HG03064 (cell line): Measurements from ENCODE around the gene JPH3.
"Not testable (repeated sequence)": the region's sequence is repeated elsewhere in the genome, so short reads cannot be mapped to it uniquely, and the experiment has no call there.

Source experiments
- ATAC-seq: cut with Tn5 transposase; IDR thresholded peaks from one replicate; pipeline ENCODE4 v1.9.1; 2021; ENCODE audit warnings: low read depth; ENCODE audit not compliant: unreplicated experiment

The JPH3 gene

DNA sequence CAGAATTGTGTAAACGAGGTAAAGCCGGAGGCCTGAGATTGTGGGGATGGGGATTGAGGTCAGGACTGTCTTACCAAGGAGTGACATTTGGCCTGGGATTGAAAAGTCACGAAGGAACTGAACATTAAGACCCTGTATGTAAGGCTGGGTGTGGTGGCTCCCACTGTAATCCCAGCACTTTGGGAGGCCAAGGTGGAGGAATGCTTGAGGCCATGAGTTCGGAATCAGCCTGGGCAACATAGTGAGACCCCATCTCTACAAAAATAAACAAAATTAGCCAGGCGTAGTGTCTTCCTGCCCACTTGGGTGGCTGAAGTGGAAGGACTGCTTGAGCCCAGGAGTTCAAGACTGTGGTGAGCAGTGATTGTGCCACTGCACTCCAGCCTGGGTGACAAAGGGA, 75.5 kb downstream of the JPH3 start:
- ATAC-seq = no peak

DNA sequence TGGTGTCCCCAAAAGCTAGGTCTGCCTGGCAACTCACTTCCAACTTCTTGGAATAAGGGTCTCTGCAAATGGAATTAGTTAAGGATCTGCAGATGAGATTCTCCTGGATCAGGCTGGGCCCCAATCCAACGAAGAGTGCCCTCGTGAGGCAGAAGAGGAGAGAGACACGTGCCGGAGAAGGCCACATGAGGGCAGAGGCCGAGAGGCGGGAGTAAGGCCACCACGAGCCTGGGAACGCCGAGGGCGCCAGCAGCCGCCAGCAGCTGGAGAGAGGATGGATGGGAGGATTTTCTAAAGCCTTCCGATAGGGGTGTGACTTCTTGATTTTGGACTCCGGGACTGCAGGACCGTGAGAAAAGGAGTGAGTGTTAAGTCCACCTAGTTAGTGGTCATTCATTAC, 76.3 kb downstream of the JPH3 start:
- ATAC-seq = no peak

GRCh38 chr16:87679593-87680271, 77.4 kb downstream of the JPH3 start:
- no peak for ATAC-seq

DNA sequence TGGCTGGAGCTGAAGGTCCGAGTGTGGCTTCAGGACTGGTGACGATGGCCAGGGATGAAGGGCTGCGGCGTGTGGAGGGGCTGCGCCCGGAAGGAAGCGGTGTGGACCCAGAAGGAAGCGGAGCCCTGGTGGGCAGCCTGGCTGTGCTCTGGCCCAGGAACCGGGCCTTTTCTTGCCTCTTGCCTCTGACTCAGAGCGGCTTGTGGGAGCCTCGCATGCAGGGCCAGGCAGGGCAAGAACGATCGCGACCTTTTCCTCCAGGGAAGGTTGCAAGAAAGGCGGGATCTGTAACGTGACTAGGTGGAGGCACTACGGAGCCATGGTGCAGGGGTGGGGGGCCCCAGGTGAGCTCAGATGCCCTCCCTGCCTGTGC, 78.0 kb downstream of the JPH3 start:
- no peak for ATAC-seq

DNA sequence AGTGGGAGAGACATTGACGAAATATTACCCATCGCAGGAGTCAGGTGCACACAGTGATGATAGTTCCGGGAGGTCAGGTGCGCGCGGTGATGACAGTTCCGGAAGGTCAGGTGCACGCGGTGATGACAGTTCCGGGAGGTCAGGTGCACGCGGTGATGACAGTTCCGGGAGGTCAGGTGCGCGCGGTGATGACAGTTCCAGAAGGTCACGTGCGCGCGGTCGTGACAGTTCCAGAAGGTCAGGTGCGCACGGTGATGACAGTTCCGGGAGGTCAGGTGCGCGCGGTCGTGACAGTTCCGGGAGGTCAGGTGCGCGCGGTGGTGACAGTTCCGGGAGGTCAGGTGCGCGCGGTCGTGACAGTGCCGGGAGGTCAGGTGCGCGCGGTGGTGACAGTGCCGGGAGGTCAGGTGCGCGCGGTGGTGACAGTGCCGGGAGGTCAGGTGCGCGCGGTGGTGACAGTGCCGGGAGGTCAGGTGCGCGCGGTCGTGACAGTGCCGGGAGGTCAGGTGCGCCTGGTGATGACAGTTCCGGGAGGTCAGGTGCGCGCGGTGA, 78.8 kb downstream of the JPH3 start:
- ATAC-seq = not testable (repeated sequence)

- no peak for ATAC-seq
Observed at GRCh38 chr16:87681981-87682570, 79.8 kb downstream of the JPH3 start.

DNA sequence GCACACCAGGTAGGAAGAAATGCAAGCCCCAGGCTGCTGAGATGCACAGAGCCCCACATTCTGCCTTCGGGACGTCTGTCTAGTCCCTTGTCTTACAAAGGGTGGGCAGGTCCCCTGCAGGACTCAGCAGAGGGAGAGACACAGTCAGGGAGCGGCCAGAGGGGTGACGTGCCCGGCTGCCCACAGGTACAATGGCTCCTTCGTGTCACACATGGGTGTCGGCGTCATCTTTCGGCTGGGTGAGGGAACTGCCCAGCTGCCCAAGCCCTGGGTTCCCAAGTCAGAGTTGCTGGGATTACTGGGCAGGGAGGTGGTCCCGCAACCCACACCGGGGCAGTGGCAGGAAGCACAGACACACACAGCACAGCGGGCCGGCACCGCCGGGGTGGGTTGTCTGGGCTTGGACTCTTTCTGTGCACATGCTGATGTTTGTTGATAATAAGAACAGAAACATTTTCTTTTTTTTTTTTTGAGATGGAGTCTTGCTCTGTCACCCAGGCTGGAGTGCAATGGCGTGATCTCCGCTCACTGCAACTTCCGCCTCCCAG, 80.6 kb downstream of the JPH3 start:
- no peak for ATAC-seq

DNA sequence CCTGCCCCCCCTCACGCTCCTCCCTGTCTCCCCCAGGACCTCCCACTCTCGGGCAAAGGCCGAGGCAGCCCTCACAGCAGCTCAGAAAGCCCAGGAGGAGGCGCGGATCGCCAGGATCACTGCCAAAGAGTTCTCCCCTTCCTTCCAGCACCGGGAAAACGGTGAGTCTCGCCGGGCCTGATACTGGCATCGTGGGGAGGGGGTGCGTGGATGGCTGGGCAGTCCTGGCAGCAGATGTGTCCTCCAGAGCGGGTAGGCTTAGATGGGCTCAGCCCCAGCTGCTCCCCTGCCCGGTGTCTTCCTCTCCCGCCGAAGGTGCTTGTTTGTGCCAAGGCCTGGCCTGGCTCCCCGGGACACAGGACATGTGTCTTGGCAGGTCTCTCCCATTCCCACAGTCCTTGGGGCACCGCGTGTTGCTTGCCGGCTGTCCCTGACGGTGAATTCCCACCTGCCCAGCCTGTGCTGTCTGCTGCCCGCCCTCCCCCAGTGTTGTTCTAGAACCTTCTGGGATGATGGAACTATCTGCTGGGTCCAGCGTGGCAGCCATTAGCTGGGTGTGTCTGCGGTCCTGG, 81.9 kb downstream of the JPH3 start:
- no peak for ATAC-seq

- ATAC-seq = no peak
Observed at GRCh38 chr16:87684711-87685404, 82.5 kb downstream of the JPH3 start.

DNA sequence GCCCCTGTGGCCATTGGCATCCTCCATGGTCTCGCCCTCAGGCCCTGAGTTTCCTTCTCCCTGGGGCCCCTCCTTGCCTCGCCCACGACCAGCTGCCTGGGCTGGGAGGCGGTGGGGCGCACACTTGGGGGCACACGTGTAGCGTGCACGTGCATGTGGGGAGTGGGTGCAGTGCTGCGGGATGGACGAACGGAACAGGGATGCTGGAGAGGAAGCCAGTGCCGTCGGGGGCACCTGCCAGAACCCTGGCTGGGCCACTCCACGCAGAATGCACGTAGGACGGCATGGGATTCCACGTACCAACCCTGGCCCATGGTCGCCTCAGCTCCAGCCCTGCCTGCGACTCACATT, 83.1 kb downstream of the JPH3 start:
- ATAC-seq = no peak

DNA sequence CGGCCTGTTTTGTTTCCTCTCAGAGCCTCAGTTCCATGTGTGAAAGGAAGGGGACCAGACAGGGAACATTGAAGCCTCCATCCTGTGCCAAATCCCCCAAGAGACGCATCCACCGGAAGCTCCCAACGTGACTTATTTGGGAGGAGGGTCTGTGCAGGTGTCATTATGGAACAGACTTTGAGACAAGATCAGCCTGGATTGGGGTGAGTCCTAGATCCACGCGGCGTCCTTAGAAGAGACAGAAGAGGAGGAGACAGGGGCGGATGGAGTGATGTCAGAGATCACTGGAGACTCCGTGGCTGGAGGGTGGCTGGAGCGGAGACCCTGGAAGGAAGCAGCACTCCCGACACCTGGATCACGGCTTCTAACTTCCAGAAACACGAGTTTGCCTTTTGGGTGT, 83.5 kb downstream of the JPH3 start:
- ATAC-seq = no peak

DNA sequence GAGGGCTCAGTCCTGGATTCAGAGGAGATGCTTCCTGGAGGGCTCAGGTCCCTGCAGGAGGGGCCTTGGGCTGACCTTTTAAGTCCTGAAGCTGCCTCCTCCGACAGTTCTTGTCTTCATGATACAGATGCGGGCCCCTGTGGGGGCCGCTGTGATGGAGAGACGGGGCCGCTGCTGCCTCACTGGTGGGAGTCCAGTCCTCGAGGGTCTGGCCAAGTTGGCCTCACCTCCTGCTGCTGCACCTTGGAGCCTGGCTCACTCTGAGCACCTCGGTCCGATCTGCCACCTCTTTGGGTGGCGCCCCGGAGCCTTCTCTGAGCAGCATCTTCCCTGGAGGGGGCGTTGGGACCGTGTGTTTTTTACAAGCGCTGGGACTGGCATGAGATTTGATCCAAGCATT, 84.4 kb downstream of the JPH3 start:
- ATAC-seq = no peak

DNA sequence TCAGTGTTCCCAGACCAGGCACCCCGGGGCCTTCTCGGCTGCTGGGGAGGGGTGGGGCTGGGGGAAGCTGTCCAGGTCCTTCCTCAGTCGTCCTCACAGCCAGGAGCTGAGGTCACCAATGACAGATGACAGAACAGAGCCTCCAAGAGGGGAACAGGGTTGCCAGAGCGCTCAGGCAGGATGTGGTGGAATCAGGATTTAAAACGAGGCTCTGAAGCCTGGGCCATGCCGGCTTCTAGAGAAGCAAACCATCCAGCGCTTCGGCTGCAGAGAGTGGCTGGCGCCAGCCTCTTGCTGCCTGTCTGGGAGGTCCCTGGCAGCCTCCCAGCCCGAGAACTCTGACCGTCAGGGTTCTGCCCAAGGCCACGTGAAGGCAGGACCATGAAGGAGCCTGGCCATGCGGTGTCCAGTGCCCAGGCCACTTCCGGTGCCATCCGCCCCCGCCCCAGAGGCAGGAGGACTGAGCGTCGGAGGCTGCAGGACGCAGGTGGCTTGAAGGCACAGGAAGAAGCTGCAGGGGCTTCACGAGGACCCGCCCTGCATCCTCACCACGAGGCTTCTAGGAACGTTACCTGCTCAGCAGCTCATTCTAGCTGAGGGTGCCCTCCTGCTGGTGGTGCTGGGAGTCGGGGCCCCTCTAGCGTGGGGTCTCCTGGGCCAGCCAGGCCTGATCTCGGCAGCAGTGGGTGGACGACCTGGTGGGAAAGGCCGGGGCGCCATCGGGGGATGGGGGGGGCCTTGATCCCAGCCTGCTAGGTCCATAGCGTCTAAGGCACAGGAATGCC, 85.0 kb downstream of the JPH3 start:
- no peak for ATAC-seq

- no peak for ATAC-seq
Observed at GRCh38 chr16:87687998-87688529, 85.8 kb downstream of the JPH3 start.

- ATAC-seq = no peak
Observed at GRCh38 chr16:87688876-87689815, 86.8 kb downstream of the JPH3 start.

DNA sequence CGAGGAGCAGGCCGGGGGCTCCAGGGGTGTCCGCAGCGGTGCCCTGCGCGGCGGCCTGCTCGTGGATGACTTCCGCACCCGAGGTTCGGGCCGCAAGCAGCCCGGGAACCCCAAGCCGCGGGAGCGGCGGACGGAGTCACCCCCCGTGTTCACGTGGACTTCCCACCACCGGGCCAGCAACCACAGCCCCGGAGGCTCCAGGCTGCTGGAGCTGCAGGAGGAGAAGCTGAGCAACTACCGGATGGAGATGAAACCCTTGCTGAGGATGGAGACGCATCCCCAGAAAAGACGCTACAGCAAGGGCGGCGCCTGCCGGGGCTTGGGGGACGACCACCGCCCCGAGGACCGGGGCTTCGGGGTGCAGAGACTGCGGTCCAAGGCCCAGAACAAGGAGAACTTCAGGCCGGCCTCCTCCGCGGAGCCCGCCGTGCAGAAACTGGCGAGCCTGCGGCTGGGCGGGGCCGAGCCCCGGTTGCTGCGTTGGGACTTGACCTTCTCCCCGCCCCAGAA, 87.7 kb downstream of the JPH3 start:
- no peak for ATAC-seq

- no peak for ATAC-seq
Observed at GRCh38 chr16:87690911-87691685, 88.8 kb downstream of the JPH3 start.

DNA sequence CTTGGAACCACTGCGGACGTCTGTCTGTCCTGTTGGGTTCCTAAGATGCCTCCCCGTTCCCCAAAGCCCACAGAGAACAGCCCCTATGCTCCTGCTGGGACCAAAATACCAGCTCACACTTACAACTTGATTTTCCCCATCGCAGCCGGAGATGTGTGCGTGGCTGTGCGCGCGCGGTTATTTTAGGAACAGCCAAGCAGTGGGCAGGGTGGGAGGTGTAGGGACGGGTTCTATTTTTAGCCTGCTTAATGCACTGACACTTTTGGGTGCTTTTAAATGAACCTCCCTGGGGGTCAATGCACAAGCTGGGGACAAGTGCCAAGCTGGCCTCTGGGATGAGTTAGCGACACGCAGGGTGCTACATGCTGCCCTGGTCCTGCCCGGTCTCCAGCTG, 89.4 kb downstream of the JPH3 start:
- no peak for ATAC-seq
